GM23248 (cell line): ENCODE data around the gene ADIRF.

ENCODE experiments used
- EZH2 ChIP-seq: fragments of 200-600 bp; sonication (generic); IDR thresholded peaks from 2 replicates; pipeline ENCODE4 v1.6.1; 2018; ENCODE audit warnings: antibody characterized with exemption, mild to moderate bottlenecking; ENCODE audit not compliant: insufficient read depth, poor library complexity, severe bottlenecking
- EZH2phosphoT487 ChIP-seq: fragments of 200-600 bp; sonication (generic); IDR thresholded peaks from 2 replicates; pipeline ENCODE4 v1.6.1; 2018; ENCODE audit warnings: antibody characterized with exemption, moderate library complexity, mild to moderate bottlenecking, low read depth; ENCODE audit not compliant: insufficient read depth

DNA sequence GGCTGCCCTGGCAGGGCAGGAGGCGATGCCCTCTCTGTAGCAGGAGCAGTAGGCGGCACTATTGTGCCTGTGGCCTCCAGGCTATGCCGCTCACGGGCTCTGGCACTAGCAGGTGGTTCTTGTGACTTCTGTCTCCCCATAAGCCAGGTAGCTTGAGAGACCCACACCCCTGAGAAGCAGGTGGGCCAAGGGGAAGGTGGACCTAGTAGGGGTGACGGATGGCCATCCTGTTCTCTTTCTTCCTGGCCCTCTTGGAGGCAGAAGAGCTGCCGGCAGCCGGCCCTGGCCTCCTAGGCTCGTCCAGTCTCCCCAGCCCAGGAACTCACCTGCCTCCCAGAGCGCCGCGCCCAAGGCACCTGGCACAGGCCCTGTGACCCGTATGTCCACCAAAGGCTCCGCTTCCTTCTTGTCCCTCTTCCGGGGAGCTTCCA is 26.3 kb upstream of the ADIRF start:
- TF ChIP-seq EZH2 (no peak), EZH2phosphoT487 (no peak)
